WTC11 (cell line): ENCODE results near the gene GSX1. TPM values are rescaled to one million over a fixed set of nuclear protein-coding genes. Genes with fewer than 3 reads are reported as not detected.

Source experiments
- ATAC-seq: fragments of 200-7000 bp; cut with Tn5 transposase; 2 replicates; pipeline ENCODE4 v1.10.0; 2021; ENCODE audit warnings: mild to moderate bottlenecking, moderate library complexity
- CTCF ChIA-PET: fragments of 300-600 bp; sonication (Branson Sonifier 250); formaldehyde crosslinking; loops from one replicate; lab custom pipeline; 2021; ENCODE audit warnings: antibody characterized with exemption; lab: Charles Lee
- POLR2A ChIA-PET: fragments of 350-600 bp; sonication (Branson Sonifier 250); formaldehyde crosslinking; loops from one replicate; lab custom pipeline; 2021; ENCODE audit warnings: antibody characterized with exemption; lab: Charles Lee
- DNase-seq: peaks from one replicate; pipeline ENCODE4 v3.0.0; 2021; ENCODE audit warnings: low spot score
- H3K27ac Mint-ChIP-seq: 2 replicates; pipeline ENCODE4 v1.8.0; 2021; ENCODE audit warnings: mixed read lengths
- H3K27me3 Mint-ChIP-seq: 2 replicates; pipeline ENCODE4 v1.8.0; 2021; ENCODE audit warnings: low read depth, mild to moderate bottlenecking, moderate library complexity, mixed read lengths
- H3K36me3 Mint-ChIP-seq: 2 replicates; pipeline ENCODE4 v1.8.0; 2021; ENCODE audit warnings: mixed read lengths
- H3K4me1 Mint-ChIP-seq: 2 replicates; pipeline ENCODE4 v1.8.0; 2022; ENCODE audit warnings: mixed read lengths
- H3K4me3 Mint-ChIP-seq: 2 replicates; pipeline ENCODE4 v1.8.0; 2021; ENCODE audit warnings: mild to moderate bottlenecking, moderate library complexity, mixed read lengths
- H3K9me3 Mint-ChIP-seq: 2 replicates; pipeline ENCODE4 v1.8.0; 2021; ENCODE audit warnings: mixed read lengths
- ARID4B ChIP-seq: sonication (generic); formaldehyde crosslinking; IDR thresholded peaks from 2 replicates; pipeline ENCODE4 v1.8.0; 2023; ENCODE audit warnings: missing genetic modification reagents, mild to moderate bottlenecking, borderline replicate concordance
- CBFB ChIP-seq: sonication (generic); formaldehyde crosslinking; IDR thresholded peaks from 2 replicates; pipeline ENCODE4 v1.8.1; 2022; ENCODE audit warnings: mild to moderate bottlenecking, low read depth, missing genetic modification reagents
- CREB1 ChIP-seq: sonication (generic); formaldehyde crosslinking; IDR thresholded peaks from 2 replicates; pipeline ENCODE4 v1.8.0; 2023; ENCODE audit warnings: mild to moderate bottlenecking, missing genetic modification reagents
- CREM ChIP-seq: sonication (generic); formaldehyde crosslinking; IDR thresholded peaks from 2 replicates; pipeline ENCODE4 v1.8.1; 2022; ENCODE audit warnings: mild to moderate bottlenecking, missing genetic modification reagents, moderate library complexity
- ELF4 ChIP-seq: sonication (generic); formaldehyde crosslinking; IDR thresholded peaks from 2 replicates; pipeline ENCODE4 v1.8.1; 2022; ENCODE audit warnings: low read depth, mild to moderate bottlenecking, moderate library complexity, missing genetic modification reagents
- EMX1 ChIP-seq: fragments of 250-450 bp; sonication (Bioruptor Pico); IDR thresholded peaks from 2 replicates; pipeline ENCODE4 v1.8.0; 2021; ENCODE audit warnings: mild to moderate bottlenecking
- FOXK1 ChIP-seq: sonication (generic); formaldehyde crosslinking; IDR thresholded peaks from 2 replicates; pipeline ENCODE4 v1.8.0; 2022; ENCODE audit warnings: mild to moderate bottlenecking, moderate library complexity, missing genetic modification reagents
- FOXP1 ChIP-seq: sonication (generic); formaldehyde crosslinking; IDR thresholded peaks from 2 replicates; pipeline ENCODE4 v1.8.0; 2022; ENCODE audit warnings: missing genetic modification reagents, mild to moderate bottlenecking, moderate library complexity, borderline replicate concordance
- FOXP4 ChIP-seq: sonication (generic); formaldehyde crosslinking; IDR thresholded peaks from 2 replicates; pipeline ENCODE4 v1.8.0; 2022; ENCODE audit warnings: mild to moderate bottlenecking, missing genetic modification reagents
- GRHL2 ChIP-seq: fragments of 250-450 bp; sonication (Bioruptor Pico); IDR thresholded peaks from 2 replicates; pipeline ENCODE4 v1.8.0; 2022; ENCODE audit warnings: mild to moderate bottlenecking, moderate library complexity; ENCODE audit not compliant: insufficient replicate concordance, severe bottlenecking
- HMGA2 ChIP-seq: fragments of 250-450 bp; sonication (Bioruptor Pico); IDR thresholded peaks from 2 replicates; pipeline ENCODE4 v1.4.0; 2021; ENCODE audit warnings: mild to moderate bottlenecking, moderate library complexity
- JUN ChIP-seq: sonication (generic); formaldehyde crosslinking; IDR thresholded peaks from 2 replicates; pipeline ENCODE4 v1.8.0; 2023; ENCODE audit warnings: mild to moderate bottlenecking, missing genetic modification reagents
- KAT7 ChIP-seq: sonication (generic); formaldehyde crosslinking; IDR thresholded peaks from 2 replicates; pipeline ENCODE4 v1.8.1; 2023; ENCODE audit warnings: missing genetic modification reagents, mild to moderate bottlenecking, borderline replicate concordance
- NFATC4 ChIP-seq: fragments of 250-450 bp; sonication (Bioruptor Pico); IDR thresholded peaks from 2 replicates; pipeline ENCODE4 v1.9.0; 2021; ENCODE audit warnings: mild to moderate bottlenecking
- NFYB ChIP-seq: sonication (generic); formaldehyde crosslinking; conservative IDR thresholded peaks from 2 replicates; pipeline ENCODE4 v1.8.0; 2022; ENCODE audit warnings: low read depth, missing genetic modification reagents
- OVOL2 ChIP-seq: fragments of 250-450 bp; sonication (Bioruptor Pico); IDR thresholded peaks from 2 replicates; pipeline ENCODE4 v1.9.0; 2021; ENCODE audit warnings: mild to moderate bottlenecking, borderline replicate concordance
- PRRX2 ChIP-seq: fragments of 250-450 bp; sonication (Bioruptor Pico); IDR thresholded peaks from 2 replicates; pipeline ENCODE4 v1.8.0; 2021; ENCODE audit warnings: mild to moderate bottlenecking
- RELA ChIP-seq: sonication (generic); formaldehyde crosslinking; IDR thresholded peaks from 2 replicates; pipeline ENCODE4 v1.8.1; 2022; ENCODE audit warnings: missing genetic modification reagents, mild to moderate bottlenecking, borderline replicate concordance
- SMAD4 ChIP-seq: sonication (generic); formaldehyde crosslinking; IDR thresholded peaks from 2 replicates; pipeline ENCODE4 v1.8.0; 2022; ENCODE audit warnings: mild to moderate bottlenecking, missing genetic modification reagents
- SOX15 ChIP-seq: fragments of 250-450 bp; sonication (Bioruptor Pico); IDR thresholded peaks from 2 replicates; pipeline ENCODE4 v1.9.0; 2021; ENCODE audit warnings: mild to moderate bottlenecking
- SP1 ChIP-seq: sonication (generic); formaldehyde crosslinking; conservative IDR thresholded peaks from 2 replicates; pipeline ENCODE4 v1.8.1; 2022; ENCODE audit warnings: missing genetic modification reagents
- ZMAT4 ChIP-seq: fragments of 250-450 bp; sonication (Bioruptor Pico); IDR thresholded peaks from 2 replicates; pipeline ENCODE4 v1.9.0; 2021; ENCODE audit warnings: mild to moderate bottlenecking
- ZNF121 ChIP-seq: sonication (generic); formaldehyde crosslinking; IDR thresholded peaks from 2 replicates; pipeline ENCODE4 v1.8.0; 2023; ENCODE audit warnings: missing genetic modification reagents
- ZNF138 ChIP-seq: sonication (generic); formaldehyde crosslinking; conservative IDR thresholded peaks from 2 replicates; pipeline ENCODE4 v1.8.1; 2022; ENCODE audit warnings: mild to moderate bottlenecking, moderate library complexity, missing genetic modification reagents
- ZNF232 ChIP-seq: sonication (generic); formaldehyde crosslinking; IDR thresholded peaks from 2 replicates; pipeline ENCODE4 v1.8.0; 2022; ENCODE audit warnings: mild to moderate bottlenecking, missing genetic modification reagents
- ZNF396 ChIP-seq: fragments of 250-450 bp; sonication (Bioruptor Pico); IDR thresholded peaks from 2 replicates; pipeline ENCODE4 v1.8.0; 2021; ENCODE audit warnings: mild to moderate bottlenecking, moderate library complexity, borderline replicate concordance
- total RNA-seq: library from RNA; stranded (reverse); gene quantifications from 3 replicates; pipeline ENCODE4 v1.2.3, GENCODE V29; 2021
- TF ChIP-seq, protein P1 (sequence below): fragments of 250-450 bp; sonication (Bioruptor Pico); IDR thresholded peaks from 2 replicates; pipeline ENCODE4 v2.1.2; 2022; ENCODE audit warnings: mild to moderate bottlenecking, moderate library complexity
- TF ChIP-seq, protein P2 (sequence below): fragments of 250-450 bp; sonication (Bioruptor Pico); conservative IDR thresholded peaks from 2 replicates; pipeline ENCODE4 v1.9.0; 2021; ENCODE audit warnings: mild to moderate bottlenecking

The GSX1 gene
- total RNA-seq, 1 experiment from 2014 or later, result not detected

GRCh38 chr13:27783111-27783510 lies 9.2 kb upstream of the GSX1 start:
- no peaks in the 10 kb centered on the region for H3K36me3 Mint-ChIP-seq
- TF ChIP-seq KAT7 (CRISPR knock-in tag) (no peak), ARID4B (CRISPR knock-in tag) (no peak), CREM (CRISPR knock-in tag) (no peak), EMX1 (no peak), PRRX2 (no peak), FOXK1 (CRISPR knock-in tag) (no peak), GRHL2 (CRISPR knock-in tag) (no peak), HMGA2 (no peak), ZNF138 (CRISPR knock-in tag) (no peak), ZNF232 (CRISPR knock-in tag) (no peak), ZMAT4 (CRISPR knock-in tag) (no peak), RELA (CRISPR knock-in tag) (no peak), SP1 (CRISPR knock-in tag) (no peak), ZNF396 (CRISPR knock-in tag) (no peak), OVOL2 (CRISPR knock-in tag) (no peak)
- TF ChIP-seq, protein P1, sequence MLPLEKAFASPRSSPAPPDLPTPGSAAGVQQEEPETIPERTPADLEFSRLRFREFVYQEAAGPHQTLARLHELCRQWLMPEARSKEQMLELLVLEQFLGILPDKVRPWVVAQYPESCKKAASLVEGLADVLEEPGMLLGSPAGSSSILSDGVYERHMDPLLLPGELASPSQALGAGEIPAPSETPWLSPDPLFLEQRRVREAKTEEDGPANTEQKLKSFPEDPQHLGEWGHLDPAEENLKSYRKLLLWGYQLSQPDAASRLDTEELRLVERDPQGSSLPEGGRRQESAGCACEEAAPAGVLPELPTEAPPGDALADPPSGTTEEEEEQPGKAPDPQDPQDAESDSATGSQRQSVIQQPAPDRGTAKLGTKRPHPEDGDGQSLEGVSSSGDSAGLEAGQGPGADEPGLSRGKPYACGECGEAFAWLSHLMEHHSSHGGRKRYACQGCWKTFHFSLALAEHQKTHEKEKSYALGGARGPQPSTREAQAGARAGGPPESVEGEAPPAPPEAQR (CRISPR knock-in tag), result no peak
- no peaks in the 10 kb centered on the region for H3K9me3 Mint-ChIP-seq
- ChIA-PET CTCF (interaction anchor here (1.0 to 13.9 kb wide), 11 partner anchors 8 to 421 kb away, joined by 3 to 155 read pairs (median 6); no protein-coding TSS in a partner anchor), POLR2A (interaction anchor here (0.7 kb wide), 1 partner anchor 115 kb away, joined by 6 read pairs; no protein-coding TSS in a partner anchor)
- peaks cover 82% of the 10 kb centered on the region for H3K27me3 Mint-ChIP-seq
- peak; percentile 38 for DNase-seq
- peaks cover 16% of the 10 kb centered on the region for H3K4me1 Mint-ChIP-seq
- peak; percentile 96 for ATAC-seq
- no peak overlapping the region for H3K27ac Mint-ChIP-seq
- H3K4me3 Mint-ChIP-seq, result no peak overlapping the region

DNA sequence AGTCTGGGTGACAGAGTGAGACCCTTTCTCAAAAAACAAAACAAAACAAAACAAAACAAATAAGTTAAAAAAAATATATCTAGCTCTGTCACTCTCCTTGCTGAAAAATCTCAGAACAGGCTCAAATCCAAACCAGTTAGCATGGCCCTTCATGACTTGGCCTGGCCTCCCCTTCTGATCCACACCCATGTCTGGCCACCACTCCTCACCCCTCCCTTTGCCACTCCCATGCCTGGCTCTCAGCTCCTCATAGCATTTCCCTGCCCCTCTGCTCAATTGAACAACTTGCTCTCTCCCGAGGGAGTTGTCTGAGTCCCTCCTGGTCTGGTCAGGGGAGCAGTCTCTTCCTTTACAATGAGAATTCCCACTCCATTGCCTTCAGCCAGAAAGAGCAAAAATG lies 4.0 kb upstream of the GSX1 start:
- H3K27me3 Mint-ChIP-seq, result peaks cover 97% of the 10 kb centered on the region
- no peaks in the 10 kb centered on the region for H3K9me3 Mint-ChIP-seq
- ChIA-PET POLR2A (no interaction called here), CTCF (interaction anchor here (1.2 to 13.9 kb wide), 3 partner anchors 10 to 123 kb away, joined by 4 to 155 read pairs (median 4); no protein-coding TSS in a partner anchor)
- peaks cover 33% of the 10 kb centered on the region for H3K4me1 Mint-ChIP-seq
- ATAC-seq, result no peak
- no peaks in the 10 kb centered on the region for H3K36me3 Mint-ChIP-seq
- no peak overlapping the region for H3K4me3 Mint-ChIP-seq
- DNase-seq, result no peak
- no peak overlapping the region for H3K27ac Mint-ChIP-seq
- no peak for TF ChIP-seq NFATC4
- TF ChIP-seq JUN, result no peak
- TF ChIP-seq CBFB (CRISPR knock-in tag), result no peak
- TF ChIP-seq SMAD4 (CRISPR knock-in tag), result no peak
- no peak for TF ChIP-seq FOXP4 (CRISPR knock-in tag)
- TF ChIP-seq CREB1 (CRISPR knock-in tag), result no peak
- TF ChIP-seq PRRX2, result no peak
- no peak for TF ChIP-seq SOX15
- TF ChIP-seq NFYB (CRISPR knock-in tag), result no peak
- TF ChIP-seq ZNF121 (CRISPR knock-in tag), result no peak
- no peak for TF ChIP-seq ELF4 (CRISPR knock-in tag)
- no peak for TF ChIP-seq FOXP1 (CRISPR knock-in tag)
- TF ChIP-seq, protein P2, sequence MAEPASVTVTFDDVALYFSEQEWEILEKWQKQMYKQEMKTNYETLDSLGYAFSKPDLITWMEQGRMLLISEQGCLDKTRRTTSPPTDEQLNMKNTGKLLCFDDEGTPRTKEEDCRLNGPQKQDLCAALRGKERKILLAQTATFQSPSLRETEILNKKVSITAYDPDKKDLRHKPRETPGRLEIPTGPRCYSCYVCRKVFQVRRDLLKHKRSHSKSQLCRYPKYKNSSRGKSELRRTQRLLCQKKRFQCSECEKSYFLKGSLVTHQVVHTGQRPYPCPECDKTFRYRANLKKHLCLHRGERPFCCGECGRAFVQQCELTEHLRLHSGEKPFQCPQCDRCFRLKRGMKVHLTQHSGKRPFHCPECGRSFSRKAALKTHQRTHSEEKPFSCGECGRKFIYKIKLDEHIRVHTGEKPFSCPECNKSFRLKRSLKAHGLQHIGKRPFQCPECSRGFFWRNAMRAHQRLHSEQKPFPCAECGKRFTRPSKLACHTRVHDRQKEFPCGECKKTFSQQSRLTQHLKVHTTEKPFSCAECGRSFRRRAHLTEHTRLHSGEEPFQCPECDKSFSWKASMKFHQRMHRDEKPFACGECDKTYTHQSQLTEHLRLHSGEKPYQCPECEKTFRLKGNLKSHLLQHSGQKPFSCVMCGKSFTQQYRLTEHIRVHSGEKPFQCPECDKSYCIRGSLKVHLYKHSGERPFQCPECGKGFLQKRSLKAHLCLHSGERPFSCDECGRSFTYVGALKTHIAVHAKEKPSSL (CRISPR knock-in tag), result no peak
